Mammary microvascular endothelial cell (primary cell): ENCODE measurements around the gene CSNK1G1. TPM values are rescaled to one million over a fixed set of nuclear protein-coding genes. Genes with fewer than 3 reads are reported as not detected.

ENCODE experiments used
- total RNA-seq: library from RNA; depleted of rRNA; stranded (reverse); fragments of >200 nt; gene quantifications from 2 replicates; pipeline ENCODE4 v1.2.3, GENCODE V29; 2015

CSNK1G1 gene
- 15.4 and 16.1 TPM in 2 replicates for total RNA-seq

DNA sequence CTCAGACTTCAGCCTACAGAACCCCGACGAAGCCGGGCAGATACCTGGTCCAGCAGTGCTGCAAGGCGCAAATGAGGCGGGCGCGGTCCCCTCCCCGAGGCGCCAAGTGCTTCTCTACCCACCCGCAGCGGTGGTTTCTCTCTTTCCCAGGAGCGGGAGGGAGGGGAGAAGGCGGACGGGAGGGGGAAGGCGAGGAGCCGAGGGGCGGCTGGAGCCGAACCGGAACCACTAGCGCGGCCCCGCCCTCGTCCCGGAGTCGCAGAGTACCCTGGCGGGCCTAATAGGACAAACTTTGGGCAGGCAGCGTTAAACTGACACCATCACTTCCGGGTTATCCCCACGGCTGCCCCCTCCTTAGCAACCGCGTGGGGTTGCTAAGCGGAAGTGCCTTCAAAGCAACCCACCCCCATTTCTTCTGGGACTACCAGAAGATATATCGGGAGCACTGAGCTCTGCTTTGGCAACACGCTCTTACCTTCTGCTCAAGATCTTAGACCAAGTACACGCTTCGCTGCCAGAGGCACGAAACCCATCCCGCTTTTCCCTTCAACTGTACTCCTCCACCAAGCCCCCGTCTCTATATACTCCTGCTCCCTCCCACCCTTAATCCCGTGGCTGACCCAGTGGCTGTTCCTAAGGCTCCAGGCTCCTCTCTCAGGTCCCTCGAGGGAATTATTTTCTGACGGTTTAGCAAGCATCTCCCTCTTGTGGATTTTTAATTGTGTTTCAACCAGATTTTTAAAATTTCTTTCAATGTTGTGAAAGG lies at the start of gene CSNK1G1:
Gene CSNK1G1, minus strand, starts transcription at position 230 of the 766 bp plus-strand sequence. CDS start 55,674 bp downstream, outside the sequence.

GRCh38 chr15:64387562-64388168 lies 31.7 kb upstream of the CSNK1G1 start, which contains the start of gene TRIP4:
Gene TRIP4, plus strand, starts transcription at chr15:64387836. Its CDS starts 28 bp downstream, at chr15:64387864.

GRCh38 chr15:64381000-64381751 lies 25.2 kb upstream of the CSNK1G1 start, which contains the start of gene PCLAF:
Gene PCLAF, minus strand, starts transcription at chr15:64381441. Its CDS starts 70 bp downstream, at chr15:64381371.

GRCh38 chr15:64162869-64163658 lies 192.9 kb downstream of the CSNK1G1 start, which contains the start of gene PPIB:
Gene PPIB, minus strand, starts transcription at chr15:64163022. Its CDS starts 36 bp downstream, at chr15:64162986.

DNA sequence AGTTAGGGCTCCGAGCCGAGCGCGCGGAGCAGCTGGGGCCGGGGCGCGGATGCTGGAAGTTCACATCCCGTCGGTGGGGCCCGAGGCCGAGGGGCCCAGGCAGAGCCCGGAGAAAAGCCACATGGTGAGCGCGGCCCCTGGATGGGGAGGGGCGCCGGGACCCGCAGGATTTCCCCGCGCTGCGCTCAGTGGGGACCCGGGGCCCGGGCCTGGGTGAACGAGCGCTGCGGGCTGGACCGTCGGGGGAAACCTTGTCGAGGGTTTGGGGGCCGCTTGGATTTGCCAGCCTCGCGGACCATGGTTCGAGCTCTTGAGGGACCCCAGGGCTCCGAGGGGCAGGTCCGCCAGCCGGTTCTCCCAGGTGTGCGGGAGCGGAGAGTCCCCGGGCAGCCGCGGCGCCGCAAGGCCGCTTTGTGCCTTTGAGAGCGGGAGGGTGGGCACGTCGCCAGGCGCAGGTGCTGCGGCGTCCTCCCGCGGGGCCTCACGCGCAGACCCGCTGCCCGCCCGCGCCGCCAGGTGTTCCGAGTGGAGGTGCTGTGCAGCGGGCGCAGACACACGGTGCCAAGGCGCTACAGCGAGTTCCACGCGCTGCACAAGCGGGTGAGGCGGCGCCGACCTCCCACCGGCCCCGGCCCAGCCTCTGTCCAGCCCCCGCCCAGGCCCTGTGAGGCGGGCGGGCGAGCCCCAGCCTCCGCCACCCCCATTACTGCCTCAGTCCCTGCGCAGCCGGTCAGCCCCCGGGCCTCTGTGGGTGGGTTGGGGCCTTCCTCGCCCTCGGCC lies 204.1 kb downstream of the CSNK1G1 start, which contains the start of gene SNX22:
Gene SNX22, plus strand, starts transcription at position 5 of the 780 bp plus-strand sequence. Its CDS starts 45 bp downstream, at position 50.

Other genes starting within 250 kb of the CSNK1G1 start
- 0.39 and 0.60 TPM in 2 replicates for gene SNX22, start 204.4 kb downstream of the CSNK1G1 start, total RNA-seq
- gene PPIB, start 193.2 kb downstream of the CSNK1G1 start, total RNA-seq = 666 and 692 TPM in 2 replicates
- gene PCLAF, start 25.3 kb upstream of the CSNK1G1 start, total RNA-seq = 42.4 and 50.4 TPM in 2 replicates
- 7.9 and 15.3 TPM in 2 replicates for gene TRIP4, start 31.7 kb upstream of the CSNK1G1 start, total RNA-seq
- 15.7 and 17.0 TPM in 2 replicates for gene ZNF609, start 104.4 kb upstream of the CSNK1G1 start, total RNA-seq